HCT116 (cell line): ENCODE data around the gene MAML3. TPM values are rescaled to one million over a fixed set of nuclear protein-coding genes. Genes with fewer than 3 reads are reported as not detected.

Experiments used
- ATAC-seq: fragments of 200-7000 bp; cut with Tn5 transposase; 2 replicates; pipeline ENCODE4 v1.9.1; 2020; ENCODE audit warnings: mild to moderate bottlenecking, moderate library complexity
- BruUV-seq: library from RNA; stranded (reverse); fragments of 400-500 nt; replicated peaks from 2 replicates; lab custom pipeline; 2021; lab: Mats Ljungman, UMichigan
- CTCF ChIA-PET: fragments of 300-600 bp; sonication (Branson Sonifier 250); formaldehyde crosslinking; loops from one replicate; lab custom pipeline; 2021; ENCODE audit warnings: antibody characterized with exemption; lab: Charles Lee
- POLR2A ChIA-PET: fragments of 300-600, 350-600 bp; sonication (Branson Sonifier 250); formaldehyde crosslinking; loops from one replicate; lab custom pipeline; 2021; ENCODE audit warnings: antibody characterized with exemption; lab: Charles Lee
- RAD21 ChIA-PET, 2 experiments: fragments of 300-600 bp; sonication (Branson Sonifier 250); formaldehyde crosslinking; loops; one replicate each; lab custom pipeline; 2023; ENCODE audit warnings: low total read pairs in 2 of 2; ENCODE audit not compliant: uncharacterized antibody in 2 of 2, unreplicated experiment in 2 of 2, low non-redundant PET in 1 of 2; lab: Charles Lee
- DNase-seq: peaks from one replicate; pipeline ENCODE4 v3.0.0-alpha.2; 2010; ENCODE audit warnings: low read depth, low spot score
- H2AFZ ChIP-seq: fragments of 200-600 bp; shearing (Covaris generic), sonication (generic); 2 replicates; pipeline ENCODE4 v1.6.1; 2017; ENCODE audit warnings: low read depth, mixed run types, mixed read lengths, antibody characterized with exemption, low read length; ENCODE audit not compliant: poor library complexity, severe bottlenecking
- H3K27ac ChIP-seq: 2 replicates; pipeline ENCODE4 v1.5.1; 2012; ENCODE audit warnings: low read depth, low read length
- H3K27me3 ChIP-seq: fragments of 200-600 bp; sonication (generic); 2 replicates; pipeline ENCODE4 v1.6.1; 2016; ENCODE audit warnings: mixed run types, low read length, mixed read lengths; ENCODE audit not compliant: insufficient read depth
- H3K36me3 ChIP-seq, 2 experiments: fragments of 200-500 bp in 1 of 2; fragments of 200-600 bp in 1 of 2; sonication (Bioruptor generic) in 1 of 2; sonication (generic) in 1 of 2; 2 replicates each; pipeline versions ENCODE4 v1.5.1 to v1.6.1; 2014 to 2016; ENCODE audit warnings: low read length in 2 of 2, inconsistent platforms in 1 of 2, mixed read lengths in 1 of 2, mixed run types in 1 of 2; ENCODE audit not compliant: insufficient read depth in 2 of 2, control insufficient read depth in 1 of 2
- H3K4me1 ChIP-seq, 2 experiments: fragments of 200-600 bp in 1 of 2; sonication (generic) in 1 of 2; 2 replicates each; pipeline versions ENCODE4 v1.5.1 to v1.6.1; 2012 to 2017; ENCODE audit warnings: low read length in 2 of 2, inconsistent platforms in 1 of 2, mild to moderate bottlenecking in 1 of 2, mixed read lengths in 1 of 2, mixed run types in 1 of 2, moderate library complexity in 1 of 2; ENCODE audit not compliant: insufficient read depth in 2 of 2, control insufficient read depth in 1 of 2
- H3K4me2 ChIP-seq: fragments of 200-600 bp; sonication (generic); 2 replicates; pipeline ENCODE4 v1.6.1; 2017; ENCODE audit warnings: mixed run types, low read length, mixed read lengths
- H3K4me3 ChIP-seq, 2 experiments: fragments of 200-600 bp in 1 of 2; sonication (generic) in 1 of 2; replicated peaks in 1 of 2; 2 replicates each; pipeline ENCODE4 v1.5.1; 2011 to 2016; ENCODE audit warnings: low read length in 2 of 2, control low read depth in 1 of 2, low read depth in 1 of 2, mild to moderate bottlenecking in 1 of 2, mixed read lengths in 1 of 2, mixed run types in 1 of 2
- H3K79me2 ChIP-seq: fragments of 200-600 bp; sonication (generic); 2 replicates; pipeline ENCODE4 v1.6.1; 2017; ENCODE audit warnings: mild to moderate bottlenecking, mixed run types, low read length, moderate library complexity, mixed read lengths; ENCODE audit not compliant: insufficient read depth
- H3K9ac ChIP-seq: fragments of 200-600 bp; sonication (generic); 2 replicates; pipeline ENCODE4 v1.6.1; 2016; ENCODE audit warnings: low read length, mixed read lengths
- H3K9me2 ChIP-seq: fragments of 200-600 bp; sonication (generic), shearing (Covaris generic); 2 replicates; pipeline ENCODE4 v1.6.1; 2017; ENCODE audit warnings: mixed run types, mild to moderate bottlenecking, moderate library complexity; ENCODE audit not compliant: insufficient read depth
- H3K9me3 ChIP-seq, 2 experiments: fragments of 200-500 bp in 1 of 2; fragments of 200-600 bp in 1 of 2; sonication (Bioruptor generic) in 1 of 2; sonication (generic) in 1 of 2; 2 replicates each; pipeline ENCODE4 v1.6.1; 2014 to 2017; ENCODE audit warnings: low read length in 2 of 2, mixed read lengths in 2 of 2, inconsistent platforms in 1 of 2, low read depth in 1 of 2, mild to moderate bottlenecking in 1 of 2, mixed run types in 1 of 2, moderate library complexity in 1 of 2; ENCODE audit not compliant: control insufficient read depth in 1 of 2, insufficient read depth in 1 of 2
- H4K20me1 ChIP-seq: fragments of 200-600 bp; sonication (generic), shearing (Covaris generic); 2 replicates; pipeline ENCODE4 v1.6.1; 2017; ENCODE audit warnings: mixed run types, mild to moderate bottlenecking, moderate library complexity; ENCODE audit not compliant: insufficient read depth
- ATF3 ChIP-seq: IDR thresholded peaks from 2 replicates; pipeline ENCODE4 v1.6.1; 2012
- CEBPB ChIP-seq: IDR thresholded peaks from 2 replicates; pipeline ENCODE4 v1.6.1; 2012; ENCODE audit warnings: low read depth
- EZH2 ChIP-seq: fragments of 200-600 bp; sonication (generic); IDR thresholded peaks from 2 replicates; pipeline ENCODE4 v1.6.1; 2017; ENCODE audit warnings: antibody characterized with exemption, mixed run types
- EZH2phosphoT487 ChIP-seq: fragments of 200-600 bp; IDR thresholded peaks from 2 replicates; pipeline ENCODE4 v1.6.1; 2018; ENCODE audit warnings: antibody characterized with exemption, borderline replicate concordance
- FOSL1 ChIP-seq: IDR thresholded peaks from 2 replicates; pipeline ENCODE4 v1.6.1; 2012; ENCODE audit warnings: low read depth
- JUND ChIP-seq: IDR thresholded peaks from 2 replicates; pipeline ENCODE4 v1.6.1; 2012
- POLR2A ChIP-seq: IDR thresholded peaks from 2 replicates; pipeline ENCODE4 v1.7.0; 2011; ENCODE audit warnings: borderline replicate concordance; ENCODE audit not compliant: insufficient read depth, insufficient read length; ENCODE audit errors: extremely low read depth
- POLR2AphosphoS5 ChIP-seq: IDR thresholded peaks from 2 replicates; pipeline ENCODE4 v1.6.1; 2011; ENCODE audit warnings: mild to moderate bottlenecking, low read depth, low read length, moderate library complexity
- SRF ChIP-seq: IDR thresholded peaks from 2 replicates; pipeline ENCODE4 v1.6.1; 2012; ENCODE audit warnings: low read depth
- YY1 ChIP-seq: IDR thresholded peaks from 2 replicates; pipeline ENCODE4 v1.6.1; 2011; ENCODE audit warnings: low read length, low read depth, moderate library complexity, mild to moderate bottlenecking; ENCODE audit not compliant: insufficient replicate concordance; ENCODE audit errors: extremely low read depth
- ZNF274 ChIP-seq: fragments of 200-500 bp; sonication (Bioruptor generic); IDR thresholded peaks from 2 replicates; pipeline ENCODE4 v1.6.1; 2014; ENCODE audit warnings: mild to moderate bottlenecking, low read depth, low read length, inconsistent platforms
- intact Hi-C: fragments of 100-400 bp; cut with micrococcal nuclease; formaldehyde crosslinking; loops from 2 replicates; pipeline ENCODE4 v1.10.0; 2022
- total RNA-seq: library from RNA; stranded (reverse); gene quantifications from one replicate; pipeline ENCODE4 v1.2.1, GENCODE V29; 2021; ENCODE audit not compliant: unreplicated experiment
- TF ChIP-seq, protein P1 (sequence below): IDR thresholded peaks from 2 replicates; pipeline ENCODE4 v1.6.1; 2011; ENCODE audit warnings: mild to moderate bottlenecking, low read length, moderate library complexity; ENCODE audit not compliant: insufficient replicate concordance; ENCODE audit errors: extremely low read depth

The MAML3 gene
- total RNA-seq, 1 experiment from 2014 or later = 3.1 TPM

DNA sequence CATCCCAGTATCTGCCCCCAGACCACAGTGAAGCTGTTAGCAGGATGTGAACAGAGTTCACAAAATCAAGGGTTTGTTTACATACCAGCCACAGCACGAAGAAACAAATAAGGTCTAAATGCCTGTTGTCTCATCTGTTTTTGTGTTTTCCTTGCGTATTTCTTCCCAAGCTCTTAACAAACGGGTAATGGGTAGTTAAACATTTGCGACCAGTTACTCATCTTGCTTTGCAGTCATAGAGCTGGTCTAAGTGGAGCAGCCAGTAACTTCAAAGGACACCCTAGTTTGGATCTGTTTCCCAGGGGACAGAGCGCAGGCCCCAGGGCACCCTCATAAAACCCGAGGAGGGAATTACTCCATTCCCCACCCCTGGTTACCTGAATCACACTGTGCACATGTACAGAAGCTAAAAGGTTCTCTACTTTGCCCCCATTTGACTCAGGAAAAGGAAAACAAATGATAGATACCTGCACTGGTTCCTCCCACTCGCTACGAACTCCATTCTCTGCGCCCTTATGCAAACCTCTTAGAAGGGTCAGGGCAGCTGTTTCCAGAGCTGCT lies 68.8 kb downstream of the MAML3 start:
- BruUV-seq = no TSS peak
- TF ChIP-seq CEBPB (no peak), JUND (peak; percentile 10; the same call in 1 of the 2 replicates)
- TF ChIP-seq, all 23 proteins: peak for 1
- ChIA-PET RAD21 (interaction anchor here in 1 of 2 experiments (0.5 kb wide), 1 partner anchor 13 kb away, joined by 3 read pairs; no protein-coding TSS in a partner anchor), CTCF (interaction anchor here (1.1 to 1.3 kb wide), 2 partner anchors 33 to 168 kb away, joined by 3 to 4 read pairs; no protein-coding TSS in a partner anchor), POLR2A (no interaction called here)
- H4K20me1 ChIP-seq = no peaks in the 10 kb centered on the region
- intact Hi-C loops = no loop called here
- H3K4me3 ChIP-seq = no peak overlapping the region
- peaks cover 14 to 23% of the 10 kb centered on the region in 2 experiments for H3K4me1 ChIP-seq
- no peak overlapping the region for H3K9ac ChIP-seq
- no peaks in the 10 kb centered on the region for H3K36me3 ChIP-seq
- H3K27me3 ChIP-seq = no peaks in the 10 kb centered on the region
- DNase-seq (no peak), ATAC-seq (peak; percentile 38; the same call in 1 of the 2 replicates)
- H3K4me2 ChIP-seq = peak overlapping the region; percentile 22; the same call in 1 of the 2 replicates
- H3K9me2 ChIP-seq = no peaks in the 10 kb centered on the region
- no peaks in the 10 kb centered on the region for H3K9me3 ChIP-seq
- no peak overlapping the region for H2AFZ ChIP-seq
- H3K27ac ChIP-seq = 0 out of 2 replicates have a peak overlapping the region, but pooled peaks have one; percentile 1
- H3K79me2 ChIP-seq = no peaks in the 10 kb centered on the region

- H4K20me1 ChIP-seq = no peaks in the 10 kb centered on the region
- no TSS peak for BruUV-seq
- RAD21 ChIA-PET = no interaction called here
- peaks cover 13 to 16% of the 10 kb centered on the region in 2 experiments; a peak in 3 of 4 replicates for H3K4me1 ChIP-seq
- H3K9me3 ChIP-seq = no peaks in the 10 kb centered on the region
- H2AFZ ChIP-seq = no peak overlapping the region
- H3K27ac ChIP-seq = no peak overlapping the region
- no peaks in the 10 kb centered on the region for H3K27me3 ChIP-seq
- TF ChIP-seq POLR2AphosphoS5 (no peak), FOSL1 (no peak), ZNF274 (no peak), EZH2 (no peak), ATF3 (no peak), YY1 (no peak), POLR2A (no peak), SRF (no peak), EZH2phosphoT487 (no peak)
- TF ChIP-seq, protein P1, sequence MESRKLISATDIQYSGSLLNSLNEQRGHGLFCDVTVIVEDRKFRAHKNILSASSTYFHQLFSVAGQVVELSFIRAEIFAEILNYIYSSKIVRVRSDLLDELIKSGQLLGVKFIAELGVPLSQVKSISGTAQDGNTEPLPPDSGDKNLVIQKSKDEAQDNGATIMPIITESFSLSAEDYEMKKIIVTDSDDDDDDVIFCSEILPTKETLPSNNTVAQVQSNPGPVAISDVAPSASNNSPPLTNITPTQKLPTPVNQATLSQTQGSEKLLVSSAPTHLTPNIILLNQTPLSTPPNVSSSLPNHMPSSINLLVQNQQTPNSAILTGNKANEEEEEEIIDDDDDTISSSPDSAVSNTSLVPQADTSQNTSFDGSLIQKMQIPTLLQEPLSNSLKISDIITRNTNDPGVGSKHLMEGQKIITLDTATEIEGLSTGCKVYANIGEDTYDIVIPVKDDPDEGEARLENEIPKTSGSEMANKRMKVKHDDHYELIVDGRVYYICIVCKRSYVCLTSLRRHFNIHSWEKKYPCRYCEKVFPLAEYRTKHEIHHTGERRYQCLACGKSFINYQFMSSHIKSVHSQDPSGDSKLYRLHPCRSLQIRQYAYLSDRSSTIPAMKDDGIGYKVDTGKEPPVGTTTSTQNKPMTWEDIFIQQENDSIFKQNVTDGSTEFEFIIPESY = no peak
- no peak overlapping the region for H3K4me3 ChIP-seq
- ATAC-seq = no peak
- H3K79me2 ChIP-seq = no peaks in the 10 kb centered on the region
- H3K36me3 ChIP-seq = no peaks in the 10 kb centered on the region
- intact Hi-C loops = no loop called here
- DNase-seq = no peak
- H3K9ac ChIP-seq = no peak overlapping the region
- no peak overlapping the region for H3K4me2 ChIP-seq
- POLR2A ChIA-PET = no interaction called here
- no peaks in the 10 kb centered on the region for H3K9me2 ChIP-seq
- CTCF ChIA-PET = interaction anchor here (1.1 to 1.3 kb wide), 2 partner anchors 33 to 169 kb away, joined by 3 to 4 read pairs; no protein-coding TSS in a partner anchor
These were observed 69.6 kb downstream of the MAML3 start for GRCh38 chr4:140084385-140084784.
